Mesenchymal stem cell (in vitro differentiated cells and primary cell): ENCODE measurements around the gene MIOX.

ENCODE experiments used
- DNase-seq: peaks from one replicate; pipeline ENCODE4 v3.0.0-alpha.2; 2013
- H2AFZ ChIP-seq: one replicate; pipeline ENCODE4 v1.6.1; 2013; ENCODE audit warnings: low read depth, mild to moderate bottlenecking, control low read depth, inconsistent platforms, low read length, moderate library complexity
- H2AK5ac ChIP-seq: 2 replicates; pipeline ENCODE4 v1.6.1; 2013; ENCODE audit warnings: low read length, moderate library complexity, mild to moderate bottlenecking, inconsistent platforms; ENCODE audit not compliant: severe bottlenecking
- H2BK120ac ChIP-seq: one replicate; pipeline ENCODE4 v1.6.1; 2013; ENCODE audit warnings: low read depth, mild to moderate bottlenecking, inconsistent platforms, low read length, moderate library complexity
- H2BK12ac ChIP-seq, 2 experiments: one replicate each; pipeline ENCODE4 v1.6.1; 2013; ENCODE audit warnings: inconsistent platforms in 2 of 2, low read length in 2 of 2, mild to moderate bottlenecking in 2 of 2, moderate library complexity in 2 of 2, control low read depth in 1 of 2
- H2BK15ac ChIP-seq: one replicate; pipeline ENCODE4 v1.6.1; 2013; ENCODE audit warnings: mild to moderate bottlenecking, low read depth, inconsistent platforms; ENCODE audit not compliant: poor library complexity, severe bottlenecking
- H2BK5ac ChIP-seq: 2 replicates; pipeline ENCODE4 v1.6.1; 2013; ENCODE audit warnings: low read depth, mild to moderate bottlenecking, low read length, control low read depth, inconsistent platforms; ENCODE audit not compliant: poor library complexity, severe bottlenecking
- H3K14ac ChIP-seq, 2 experiments: one replicate each; pipeline ENCODE4 v1.6.1; 2013; ENCODE audit warnings: inconsistent platforms in 2 of 2, low read length in 2 of 2, control low read depth in 1 of 2, mild to moderate bottlenecking in 1 of 2, moderate library complexity in 1 of 2
- H3K18ac ChIP-seq, 2 experiments: one replicate each; pipeline ENCODE4 v1.6.1; 2013; ENCODE audit warnings: inconsistent platforms in 2 of 2, low read length in 2 of 2, control low read depth in 1 of 2, low read depth in 1 of 2, mild to moderate bottlenecking in 1 of 2
- H3K23ac ChIP-seq, 2 experiments: one replicate each; pipeline ENCODE4 v1.6.1; 2013; ENCODE audit warnings: inconsistent platforms in 2 of 2, low read length in 2 of 2, mild to moderate bottlenecking in 2 of 2, moderate library complexity in 2 of 2, control low read depth in 1 of 2
- H3K27ac ChIP-seq: 2 replicates; pipeline ENCODE4 v1.5.1; 2013; ENCODE audit warnings: mild to moderate bottlenecking, moderate library complexity, low read length, control low read depth, inconsistent platforms; ENCODE audit not compliant: poor library complexity, severe bottlenecking
- H3K27me3 ChIP-seq, 2 experiments: 2 replicates each; pipeline versions ENCODE4 v1.6.1 to v1.7.0; 2013; ENCODE audit warnings: low read length in 2 of 2, mild to moderate bottlenecking in 2 of 2, moderate library complexity in 2 of 2, control low read depth in 1 of 2, inconsistent platforms in 1 of 2; ENCODE audit not compliant: control insufficient read depth in 1 of 2, insufficient read depth in 1 of 2
- H3K36me3 ChIP-seq, 2 experiments: 2 replicates each; pipeline versions ENCODE4 v1.6.1 to v1.7.0; 2013; ENCODE audit warnings: low read length in 2 of 2, control low read depth in 1 of 2, inconsistent platforms in 1 of 2, low read depth in 1 of 2, mild to moderate bottlenecking in 1 of 2; ENCODE audit not compliant: insufficient read depth in 2 of 2, control insufficient read depth in 1 of 2
- H3K4ac ChIP-seq, 2 experiments: one replicate each; pipeline ENCODE4 v1.6.1; 2013; ENCODE audit warnings: inconsistent platforms in 2 of 2, low read length in 2 of 2, mild to moderate bottlenecking in 2 of 2, moderate library complexity in 2 of 2, control low read depth in 1 of 2, low read depth in 1 of 2
- H3K4me1 ChIP-seq: 2 replicates; pipeline ENCODE4 v1.6.1; 2013; ENCODE audit warnings: low read depth, low read length, control low read depth; ENCODE audit not compliant: control insufficient read depth, insufficient read depth
- H3K4me2 ChIP-seq: 2 replicates; pipeline ENCODE4 v1.6.1; 2013; ENCODE audit warnings: low read length, mild to moderate bottlenecking, inconsistent platforms; ENCODE audit not compliant: poor library complexity, severe bottlenecking
- H3K4me3 ChIP-seq, 2 experiments: 2 replicates each; pipeline versions ENCODE4 v1.5.1 to v1.7.0; 2013; ENCODE audit warnings: low read length in 2 of 2, mild to moderate bottlenecking in 2 of 2, control low read depth in 1 of 2, low read depth in 1 of 2; ENCODE audit not compliant: insufficient read depth in 1 of 2
- H3K79me1 ChIP-seq: replicated peaks from 2 replicates; pipeline ENCODE4 v1.6.1; 2013; ENCODE audit warnings: mild to moderate bottlenecking, control low read depth, low read length, inconsistent platforms; ENCODE audit not compliant: poor library complexity, severe bottlenecking
- H3K9ac ChIP-seq: 2 replicates; pipeline ENCODE4 v1.7.0; 2013; ENCODE audit warnings: mild to moderate bottlenecking, low read length, moderate library complexity
- H3K9me3 ChIP-seq: 2 replicates; pipeline ENCODE4 v1.7.0; 2013; ENCODE audit warnings: mild to moderate bottlenecking, low read length; ENCODE audit not compliant: control insufficient read depth
- H4K8ac ChIP-seq: one replicate; pipeline ENCODE4 v1.6.1; 2013; ENCODE audit warnings: inconsistent platforms, mild to moderate bottlenecking, low read length, moderate library complexity
- H4K91ac ChIP-seq: one replicate; pipeline ENCODE4 v1.6.1; 2013; ENCODE audit warnings: mild to moderate bottlenecking, low read length, inconsistent platforms
- WGBS: methylation state at CpG from one replicate; pipeline ENCODE4 v1.1.7; 2013; ENCODE audit warnings: mixed read lengths; 5-methylcytosine and 5-hydroxymethylcytosine counted together

The MIOX gene

GRCh38 chr22:50439314-50439870, 47.3 kb upstream of the MIOX start:
- Histone ChIP-seq H3K4me1 (peaks cover 13% of the 10 kb centered on the region), H3K4me2 (no peak overlapping the region), H3K14ac (no peak overlapping the region), H3K9me3 (no peaks in the 10 kb centered on the region), H3K27me3 (no peaks in the 10 kb centered on the region), H2BK12ac (no peak overlapping the region), H4K91ac (no peak overlapping the region), H2BK5ac (no peak overlapping the region), H2AK5ac (no peak overlapping the region), H2BK15ac (no peak overlapping the region), H3K27ac (no peak overlapping the region), H3K79me1 (peaks cover 5% of the 10 kb centered on the region), H2BK120ac (no peak overlapping the region), H3K4me3 (no peak overlapping the region), H4K8ac (no peak overlapping the region), H3K23ac (no peak overlapping the region), H3K18ac (no peak overlapping the region), H3K36me3 (peaks cover 80 to 90% of the 10 kb centered on the region in 2 experiments), H3K4ac (no peak overlapping the region), H2AFZ (no peak overlapping the region), H3K9ac (no peak overlapping the region)
- WGBS = 95% methylated on average over 17 of the region's 17 CpGs
- DNase-seq = no peak

DNA sequence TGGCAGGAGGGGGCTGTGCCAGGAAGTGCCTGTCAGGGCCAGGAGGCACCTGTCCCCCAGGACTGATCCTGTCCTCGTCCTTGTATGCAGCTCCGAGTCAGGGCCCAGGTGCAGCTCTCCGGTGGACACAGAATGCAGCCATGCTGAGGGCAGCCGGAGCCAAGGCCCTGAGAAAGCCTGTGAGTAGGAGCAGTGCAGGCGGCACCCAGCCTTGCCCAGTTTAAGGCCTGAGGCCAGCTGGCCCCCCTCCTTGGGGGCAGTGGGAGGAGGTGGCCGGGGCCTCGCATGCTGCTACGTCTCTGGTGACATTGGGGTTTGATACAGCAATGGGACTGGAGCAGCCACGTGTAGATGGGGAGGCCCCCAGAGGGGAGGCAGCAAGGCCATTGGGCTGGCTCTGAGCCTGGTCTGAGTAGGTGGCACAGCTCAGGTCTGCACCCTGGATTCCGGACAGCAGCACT, 46.8 kb upstream of the MIOX start:
- Histone ChIP-seq H2BK12ac (no peak overlapping the region), H3K27ac (no peak overlapping the region), H3K14ac (no peak overlapping the region), H3K36me3 (peaks cover 81 to 91% of the 10 kb centered on the region in 2 experiments), H3K27me3 (no peaks in the 10 kb centered on the region), H3K4ac (no peak overlapping the region), H3K4me3 (no peak overlapping the region), H3K79me1 (peaks cover 5% of the 10 kb centered on the region), H2BK5ac (no peak overlapping the region), H2AFZ (no peak overlapping the region), H4K8ac (no peak overlapping the region), H3K23ac (no peak overlapping the region), H3K9me3 (no peaks in the 10 kb centered on the region), H3K18ac (no peak overlapping the region), H2AK5ac (no peak overlapping the region), H3K4me2 (no peak overlapping the region), H4K91ac (no peak overlapping the region), H2BK15ac (no peak overlapping the region), H3K9ac (no peak overlapping the region), H3K4me1 (peaks cover 17% of the 10 kb centered on the region), H2BK120ac (no peak overlapping the region)
- no peak for DNase-seq
- 94% methylated on average over 10 of the region's 10 CpGs for WGBS

DNA sequence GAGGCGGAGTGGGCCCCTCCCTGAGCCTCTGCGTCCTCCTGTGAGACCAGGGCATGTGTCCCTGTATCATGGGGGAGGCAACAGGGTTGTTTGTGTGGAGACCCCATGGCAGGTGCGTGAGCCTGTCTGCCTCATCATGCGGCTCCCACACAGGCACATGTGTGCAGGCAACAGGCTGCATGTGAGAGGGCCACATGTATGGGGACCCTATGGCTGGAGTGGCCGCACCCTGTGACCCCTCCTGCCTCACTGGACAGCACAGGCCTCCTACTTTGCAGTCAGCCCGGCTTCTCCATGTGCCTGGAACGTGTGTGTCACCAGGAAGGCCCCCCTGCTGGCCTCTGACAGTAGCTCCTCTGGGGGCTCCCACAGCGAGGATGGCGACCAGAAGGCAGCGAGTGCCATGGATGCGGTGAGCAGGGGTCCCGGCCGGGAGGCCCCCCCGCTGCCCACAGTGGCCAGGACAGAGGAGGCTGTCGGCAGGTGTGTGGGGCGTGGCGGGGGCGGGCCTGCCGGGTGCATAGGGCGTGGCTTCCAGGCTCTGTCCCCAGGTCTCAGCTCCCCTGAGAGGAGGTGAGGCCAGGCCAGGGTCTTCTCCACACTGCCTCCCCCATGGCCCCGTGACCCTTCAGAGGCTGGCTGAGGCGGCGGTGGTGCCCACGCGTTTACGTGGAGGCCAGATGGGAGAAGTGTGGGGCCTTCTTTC, 46.0 kb upstream of the MIOX start:
- H3K36me3 ChIP-seq = peaks cover 81 to 91% of the 10 kb centered on the region in 2 experiments
- H2AFZ ChIP-seq = no peak overlapping the region
- no peaks in the 10 kb centered on the region for H3K27me3 ChIP-seq
- WGBS = 94% methylated on average over 26 of the region's 26 CpGs
- no peak overlapping the region for H3K9ac ChIP-seq
- no peak overlapping the region for H2AK5ac ChIP-seq
- no peak overlapping the region for H4K91ac ChIP-seq
- H2BK15ac ChIP-seq = no peak overlapping the region
- H3K4me2 ChIP-seq = no peak overlapping the region
- no peak overlapping the region for H3K23ac ChIP-seq
- H2BK120ac ChIP-seq = no peak overlapping the region
- H3K79me1 ChIP-seq = peaks cover 5% of the 10 kb centered on the region
- no peak overlapping the region for H3K14ac ChIP-seq
- H4K8ac ChIP-seq = no peak overlapping the region
- no peak overlapping the region for H2BK12ac ChIP-seq
- no peaks in the 10 kb centered on the region for H3K9me3 ChIP-seq
- H3K27ac ChIP-seq = no peak overlapping the region
- no peak overlapping the region for H3K18ac ChIP-seq
- peaks cover 20% of the 10 kb centered on the region for H3K4me1 ChIP-seq
- H3K4me3 ChIP-seq = no peak overlapping the region
- H2BK5ac ChIP-seq = no peak overlapping the region
- no peak for DNase-seq
- H3K4ac ChIP-seq = no peak overlapping the region

GRCh38 chr22:50441428-50441993, 45.1 kb upstream of the MIOX start:
- Histone ChIP-seq H4K91ac (no peak overlapping the region), H3K9ac (no peak overlapping the region), H2AFZ (no peak overlapping the region), H2BK120ac (no peak overlapping the region), H3K23ac (no peak overlapping the region), H3K9me3 (no peaks in the 10 kb centered on the region), H3K4me1 (peaks cover 21% of the 10 kb centered on the region), H3K27ac (no peak overlapping the region), H2BK12ac (peak overlapping the region in 1 of 2 experiments; percentile 34), H3K4me2 (no peak overlapping the region), H4K8ac (no peak overlapping the region), H2BK5ac (no peak overlapping the region), H2AK5ac (no peak overlapping the region), H3K36me3 (peaks cover 77 to 91% of the 10 kb centered on the region in 2 experiments), H3K14ac (no peak overlapping the region), H3K27me3 (no peaks in the 10 kb centered on the region), H3K18ac (no peak overlapping the region), H3K79me1 (peaks cover 7% of the 10 kb centered on the region), H2BK15ac (no peak overlapping the region), H3K4ac (no peak overlapping the region), H3K4me3 (no peak overlapping the region)
- 93% methylated on average over 17 of the region's 17 CpGs for WGBS
- DNase-seq = no peak
